GM04503 (cell line): Measurements from ENCODE around the gene CSMD2.

Experiments used
- DNase-seq: peaks from one replicate; pipeline ENCODE4 v3.0.0-alpha.2; 2012; ENCODE audit warnings: low read depth

Gene CSMD2

DNA sequence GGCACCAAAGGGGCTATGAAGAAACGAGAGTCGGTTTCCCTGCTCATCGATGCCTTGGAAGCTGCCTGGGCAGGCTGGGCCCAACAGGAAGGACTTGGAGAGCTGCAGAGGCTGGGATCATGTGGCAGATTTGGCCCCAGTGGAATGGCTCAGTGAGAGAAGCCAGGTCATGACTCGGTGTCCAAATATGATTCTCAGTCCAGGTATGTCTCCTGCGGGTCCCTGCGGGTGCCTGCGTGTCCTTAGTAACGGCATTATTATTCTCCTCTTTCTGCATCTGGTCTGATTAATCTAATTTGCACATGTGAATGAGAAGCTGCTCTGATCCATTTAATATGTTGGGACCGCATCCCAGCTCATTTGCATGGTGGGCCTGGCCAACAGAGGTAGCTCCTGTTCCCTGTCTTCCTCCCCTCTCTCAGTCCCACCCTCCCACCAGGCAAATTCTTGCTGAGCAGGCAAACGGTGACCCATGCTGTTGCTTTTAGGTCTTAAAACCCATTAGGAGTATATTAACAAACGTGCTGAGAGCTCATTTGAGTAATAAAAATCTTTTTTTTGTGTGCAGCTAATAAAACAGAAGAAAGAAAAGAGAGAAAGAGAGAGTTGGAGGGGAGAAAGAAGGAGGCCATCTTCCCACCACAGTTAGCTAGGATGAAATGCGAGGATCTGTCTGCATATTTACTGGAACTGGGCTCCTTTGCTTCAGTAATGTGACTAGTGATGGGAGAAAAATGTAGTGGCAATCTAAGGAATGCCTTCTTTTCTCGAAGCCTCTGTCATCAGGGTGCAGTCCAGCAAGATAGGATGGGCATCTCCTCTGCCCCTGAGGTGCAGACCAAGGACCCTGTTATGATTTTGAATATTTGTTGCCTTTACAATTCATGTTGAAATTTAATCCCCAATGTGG is 167.6 kb downstream of the CSMD2 start:
- DNase-seq, result no peak

DNA sequence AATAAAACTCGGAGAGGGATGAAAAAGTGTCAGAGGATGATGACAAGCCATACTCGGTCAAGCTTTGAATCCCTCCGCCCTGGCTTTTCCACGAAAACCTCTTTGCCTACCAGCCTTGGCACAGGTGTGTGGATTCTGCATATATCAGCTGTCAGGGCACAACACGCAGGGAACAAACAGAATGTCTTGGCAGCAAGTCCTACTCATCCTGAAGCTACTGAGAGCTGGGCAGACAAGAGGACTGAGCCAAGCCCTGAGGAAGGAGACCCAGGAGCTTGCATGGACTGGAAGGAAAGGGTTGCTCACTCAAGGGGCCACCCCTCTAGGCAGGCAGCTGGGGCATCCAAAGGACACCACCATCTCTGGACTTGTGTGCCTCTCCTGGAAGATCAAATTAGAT is 168.7 kb downstream of the CSMD2 start:
- no peak for DNase-seq

- DNase-seq, result no peak
Measured at GRCh38 chr1:33993301-33993700, 171.7 kb downstream of the CSMD2 start.

DNA sequence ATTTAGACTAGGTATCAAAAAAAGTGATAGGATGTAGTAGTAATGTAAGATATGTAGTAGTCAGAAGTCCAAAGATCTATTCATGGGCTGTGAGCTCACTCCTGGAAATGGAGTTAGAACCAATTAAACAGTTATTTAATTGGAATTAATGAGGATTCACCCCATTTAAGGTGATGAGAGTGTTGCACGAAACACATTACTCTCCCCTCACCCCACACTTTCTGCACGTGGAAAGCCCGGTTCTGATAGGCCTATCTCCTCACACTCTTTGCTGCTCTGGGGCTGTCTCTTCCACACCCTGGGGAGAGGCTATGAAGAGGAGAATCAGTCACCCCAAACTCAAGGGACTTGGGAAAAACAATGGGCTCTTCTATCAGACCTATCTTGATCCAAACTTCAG is 174.7 kb downstream of the CSMD2 start:
- no peak for DNase-seq

DNA sequence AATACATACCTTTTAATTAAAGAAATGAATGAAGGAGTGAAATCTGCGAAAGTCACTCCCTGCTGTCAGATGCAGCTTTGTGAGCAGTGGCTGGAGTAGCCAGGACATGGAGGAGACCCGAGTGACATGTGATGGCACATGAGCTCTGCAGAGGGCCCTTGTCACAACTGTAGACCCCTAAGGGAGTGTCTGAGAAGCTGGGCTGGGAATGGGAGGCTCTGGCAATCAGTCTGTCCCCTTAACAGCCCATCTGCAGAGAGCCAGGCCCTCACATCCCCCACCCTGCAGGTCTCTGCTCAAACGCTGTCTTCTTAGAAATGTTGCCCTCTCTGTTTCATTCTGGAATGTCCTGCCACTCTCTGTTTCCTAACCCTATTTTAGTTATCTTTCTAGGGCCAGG is 176.9 kb downstream of the CSMD2 start:
- no peak for DNase-seq

DNA sequence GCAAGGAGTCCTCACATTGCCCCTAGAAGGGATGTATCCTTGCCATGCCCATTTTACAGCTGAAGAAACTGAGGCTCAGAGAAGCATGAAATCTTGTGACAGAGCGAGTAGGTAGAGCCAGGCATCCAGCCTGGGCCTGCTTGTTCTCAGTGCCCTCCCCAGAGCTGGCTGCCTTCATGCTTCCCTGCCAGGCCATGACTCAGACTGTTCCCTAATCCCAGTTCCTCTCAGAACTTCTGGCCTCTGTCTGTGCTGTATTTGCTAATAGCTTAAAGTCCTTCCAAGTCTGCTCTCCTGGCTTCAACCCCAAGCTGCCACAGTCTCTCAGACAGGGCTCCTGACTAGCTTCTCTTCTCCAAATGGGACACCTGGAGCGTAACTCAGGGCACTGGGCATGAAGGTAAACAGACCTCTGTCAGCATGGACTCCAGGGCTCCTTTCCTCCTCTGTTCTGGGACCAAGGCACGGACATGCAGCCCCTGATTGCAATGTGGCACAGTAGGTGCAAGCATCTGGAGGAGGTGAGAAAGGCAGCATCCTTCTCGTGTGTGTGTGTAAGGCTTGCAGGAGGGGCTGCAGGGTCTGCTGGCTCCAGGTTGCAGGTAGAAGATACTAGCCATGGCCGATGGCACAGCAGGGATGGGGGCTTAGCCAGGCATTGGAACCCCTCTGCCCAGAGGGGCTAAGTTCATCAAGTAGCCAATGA is 178.5 kb downstream of the CSMD2 start:
- DNase-seq, result peak; percentile 61

- DNase-seq, result no peak
Measured at GRCh38 chr1:33985656-33986055, 179.4 kb downstream of the CSMD2 start.

DNA sequence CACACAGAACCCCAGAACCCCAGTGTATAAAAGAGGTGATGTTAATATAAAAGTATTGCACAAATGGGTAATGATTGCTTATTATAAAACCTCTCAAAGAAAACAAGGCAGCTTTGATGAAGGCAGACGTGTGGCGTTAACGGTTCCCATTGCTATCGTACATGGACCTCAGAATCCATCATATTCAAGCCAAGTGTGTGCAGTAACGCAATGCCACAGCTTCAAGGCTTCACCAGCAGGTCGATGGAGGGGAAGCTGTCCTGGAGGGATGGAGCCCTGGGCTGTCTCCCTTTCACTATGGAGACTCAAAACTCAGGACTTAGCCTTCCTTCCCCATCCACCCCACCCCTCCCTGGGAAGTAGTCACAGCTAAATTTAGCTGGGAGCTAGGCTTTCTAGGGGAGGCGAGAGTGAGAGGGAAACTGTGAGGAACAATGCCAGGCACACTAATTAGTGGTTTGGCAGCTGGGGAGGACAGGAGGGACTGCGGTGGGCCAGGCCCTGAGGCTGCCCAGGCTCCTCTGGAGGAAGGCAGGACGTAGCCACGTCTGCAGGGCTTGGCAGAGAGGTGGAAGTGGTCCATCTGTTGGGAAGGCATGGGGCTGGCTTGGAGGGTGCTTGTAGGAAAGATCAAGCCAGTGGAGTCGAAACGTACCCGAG is 180.0 kb downstream of the CSMD2 start:
- no peak for DNase-seq

DNA sequence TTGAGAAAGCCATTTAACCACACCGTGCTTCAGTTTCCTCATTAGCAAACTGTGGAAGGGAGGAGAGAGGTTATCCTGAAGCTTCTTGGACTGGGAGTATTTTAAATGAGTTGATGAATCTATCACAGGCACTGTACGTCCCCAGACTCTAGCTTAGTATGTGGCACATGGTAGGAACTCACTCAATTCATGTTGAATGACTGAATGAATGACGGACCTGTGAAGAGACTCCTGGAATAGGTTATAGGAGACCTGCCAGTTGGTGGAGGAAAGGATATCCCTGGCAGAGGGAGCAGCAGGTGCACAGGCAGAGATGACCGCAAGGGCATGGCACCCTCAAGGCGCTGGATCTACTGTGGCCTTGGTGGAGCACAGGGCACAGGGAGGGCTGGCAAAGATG is 182.6 kb downstream of the CSMD2 start:
- no peak for DNase-seq

DNA sequence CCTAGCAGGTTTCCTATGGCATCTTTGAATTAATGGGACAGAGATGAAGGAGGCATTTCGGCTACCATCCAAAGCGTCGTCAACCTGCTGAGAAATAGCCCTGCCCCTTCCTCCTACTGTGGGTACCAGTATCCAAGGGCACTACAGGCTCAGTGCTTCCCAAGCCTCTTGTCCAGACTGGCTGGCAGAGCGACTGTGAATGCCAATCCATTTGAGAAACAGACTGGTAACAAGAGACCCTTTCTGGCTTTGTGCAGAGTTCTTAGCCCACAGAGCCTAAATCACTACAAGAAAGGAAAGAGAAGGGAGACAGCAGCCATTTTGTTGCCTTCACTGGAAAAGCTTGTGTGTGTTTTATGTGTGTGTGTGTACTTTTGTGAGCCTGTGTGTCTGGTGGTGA is 185.7 kb downstream of the CSMD2 start:
- no peak for DNase-seq

- no peak for DNase-seq
Measured at GRCh38 chr1:33975961-33976360, 189.1 kb downstream of the CSMD2 start.

DNA sequence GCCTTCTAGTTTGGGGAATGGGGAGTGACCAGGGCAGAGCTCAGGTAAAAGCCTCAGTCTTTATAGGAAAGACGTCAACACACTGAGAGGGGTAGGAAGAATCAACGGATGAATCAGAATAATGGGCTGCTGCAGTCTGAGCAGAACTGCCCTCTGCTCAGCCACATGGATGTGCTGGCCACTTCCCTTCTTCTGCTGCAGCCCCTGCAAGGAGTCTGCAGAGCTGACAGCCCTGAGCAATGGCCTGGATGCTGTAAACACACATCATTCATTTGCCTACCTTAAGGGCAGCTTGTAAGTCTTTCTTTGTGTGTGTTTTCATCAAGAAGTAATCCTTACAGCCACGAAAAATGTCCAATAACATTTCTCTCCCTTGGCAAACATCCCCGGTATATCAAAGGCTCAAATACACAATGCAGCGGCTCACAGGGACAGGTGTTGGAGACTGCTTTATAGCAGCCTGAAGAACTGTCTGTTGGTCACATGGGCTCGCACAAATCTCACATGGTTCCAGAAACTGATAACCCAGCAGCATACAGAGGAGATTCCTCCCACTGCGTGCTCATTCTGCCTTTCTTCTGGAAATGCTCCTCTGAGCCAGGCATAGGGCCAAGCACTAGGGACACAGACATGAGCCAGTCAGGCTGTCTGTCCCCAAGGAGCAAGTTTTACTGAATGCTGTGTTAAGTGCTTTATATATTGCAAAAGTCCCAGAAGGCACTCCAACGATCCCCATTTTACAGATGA is 191.1 kb downstream of the CSMD2 start:
- DNase-seq, result no peak

GRCh38 chr1:33972676-33973395 is 192.2 kb downstream of the CSMD2 start:
- DNase-seq, result no peak

GRCh38 chr1:33971913-33972312 is 193.1 kb downstream of the CSMD2 start:
- no peak for DNase-seq

- DNase-seq, result no peak
Measured at GRCh38 chr1:33971018-33971710, 193.9 kb downstream of the CSMD2 start.

- DNase-seq, result no peak
Measured at GRCh38 chr1:33970148-33970825, 194.7 kb downstream of the CSMD2 start.

- DNase-seq, result no peak
Measured at GRCh38 chr1:33966346-33967141, 198.5 kb downstream of the CSMD2 start.

DNA sequence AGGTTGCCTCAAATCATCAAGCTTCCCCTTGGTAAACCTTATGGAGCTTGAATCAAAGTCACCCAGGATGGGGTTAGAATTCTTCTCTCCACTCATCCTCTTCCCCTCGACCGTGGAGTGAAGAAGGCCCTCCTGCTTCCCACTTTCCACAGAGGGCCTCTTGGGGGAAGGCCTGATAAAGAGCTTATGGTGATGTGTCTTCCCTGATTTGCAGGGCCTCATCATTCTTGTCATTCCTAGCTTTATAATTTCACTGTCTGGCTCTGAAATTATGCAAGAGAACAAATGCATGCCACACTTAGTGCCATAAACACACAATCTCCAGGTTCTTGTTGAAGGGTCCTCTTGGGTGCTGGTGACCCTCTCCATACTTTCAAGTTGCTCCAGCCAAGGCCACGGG is 199.9 kb downstream of the CSMD2 start:
- no peak for DNase-seq

- DNase-seq, result no peak
Measured at GRCh38 chr1:33962061-33962460, 203.0 kb downstream of the CSMD2 start.
